ENCODE results near the gene MCF2L2.

MCF2L2 gene

GRCh38 chr3:183293966-183294365, 134.5 kb downstream of the MCF2L2 start:
- DNase-seq (ENCODE audit: low read depth in 2 of 2) = no peak

GRCh38 chr3:183291497-183292031, 136.9 kb downstream of the MCF2L2 start:
- no peak for DNase-seq (ENCODE audit: low read depth in 2 of 2)

DNA sequence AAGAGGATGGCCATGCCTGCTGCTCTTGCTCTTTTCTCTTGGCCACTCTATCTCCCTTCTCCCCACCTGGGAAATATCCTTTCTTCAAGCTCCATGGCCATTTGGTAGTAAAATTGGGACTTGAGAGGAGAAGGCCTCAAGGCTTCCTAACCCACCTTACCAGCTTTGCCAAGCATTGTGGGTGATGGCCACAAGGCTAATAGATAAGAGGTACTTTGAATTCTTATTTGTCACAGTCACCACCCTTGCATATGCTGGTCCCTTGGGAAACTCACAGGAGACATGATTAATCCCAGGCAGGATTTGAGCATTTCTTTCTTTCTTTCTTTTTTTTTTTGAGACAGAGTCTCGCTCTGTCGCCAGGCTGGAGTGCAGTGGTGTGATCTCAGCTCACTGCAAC, 138.2 kb downstream of the MCF2L2 start:
- DNase-seq (ENCODE audit: low read depth in 2 of 2) = no peak

DNA sequence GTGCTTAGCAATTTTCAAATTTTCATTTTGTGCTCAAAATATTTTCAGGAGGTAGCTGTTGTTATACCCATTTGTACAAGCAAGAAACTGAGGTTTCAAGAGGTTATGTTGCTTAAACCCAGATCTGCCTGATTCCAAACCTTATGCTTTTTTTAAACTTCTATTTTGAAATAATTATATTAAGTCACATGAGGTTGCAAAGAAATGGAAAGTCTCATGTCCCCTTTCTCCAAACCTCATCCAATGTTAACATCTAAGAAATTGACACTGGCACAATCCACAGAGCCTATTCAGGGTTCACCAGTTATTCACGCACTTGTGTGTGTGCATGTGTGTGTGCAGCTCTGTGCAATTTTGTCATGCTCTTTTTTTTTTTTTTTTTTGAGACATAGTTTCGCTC, 140.3 kb downstream of the MCF2L2 start:
- DNase-seq (ENCODE audit: low read depth in 2 of 2) = no peak

DNA sequence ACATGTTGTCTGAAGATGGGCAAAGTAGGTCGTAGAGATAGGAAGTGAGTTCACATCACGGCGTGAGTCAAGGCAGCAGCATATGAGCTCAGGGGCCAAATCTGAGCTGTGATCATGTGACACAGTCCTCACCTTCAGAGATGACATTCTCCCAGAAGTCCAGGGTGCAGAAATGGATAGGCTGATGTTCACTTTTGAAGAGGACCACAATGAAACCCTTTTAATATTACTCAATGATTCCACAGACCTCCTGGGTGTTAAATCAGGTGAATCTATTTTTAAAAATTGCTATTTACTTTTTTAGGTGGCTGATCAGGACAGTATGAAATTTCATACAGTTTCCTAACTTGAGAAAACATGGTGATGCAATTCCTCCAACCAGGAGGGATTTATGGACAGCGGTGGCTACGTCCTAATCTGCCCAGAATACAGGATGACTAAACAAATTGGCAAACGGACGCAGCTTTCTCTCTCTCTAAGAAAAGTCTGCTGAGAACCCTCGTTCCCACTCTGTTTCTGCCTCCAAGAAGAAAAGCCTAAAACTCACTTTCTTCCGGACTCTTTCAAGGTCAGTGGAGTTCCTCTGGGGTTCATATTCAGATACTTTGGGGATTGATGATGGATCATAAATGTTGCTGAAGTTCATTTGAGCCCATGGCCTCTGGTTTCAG, 141.0 kb downstream of the MCF2L2 start:
- DNase-seq (ENCODE audit: low read depth in 2 of 2) = no peak

DNA sequence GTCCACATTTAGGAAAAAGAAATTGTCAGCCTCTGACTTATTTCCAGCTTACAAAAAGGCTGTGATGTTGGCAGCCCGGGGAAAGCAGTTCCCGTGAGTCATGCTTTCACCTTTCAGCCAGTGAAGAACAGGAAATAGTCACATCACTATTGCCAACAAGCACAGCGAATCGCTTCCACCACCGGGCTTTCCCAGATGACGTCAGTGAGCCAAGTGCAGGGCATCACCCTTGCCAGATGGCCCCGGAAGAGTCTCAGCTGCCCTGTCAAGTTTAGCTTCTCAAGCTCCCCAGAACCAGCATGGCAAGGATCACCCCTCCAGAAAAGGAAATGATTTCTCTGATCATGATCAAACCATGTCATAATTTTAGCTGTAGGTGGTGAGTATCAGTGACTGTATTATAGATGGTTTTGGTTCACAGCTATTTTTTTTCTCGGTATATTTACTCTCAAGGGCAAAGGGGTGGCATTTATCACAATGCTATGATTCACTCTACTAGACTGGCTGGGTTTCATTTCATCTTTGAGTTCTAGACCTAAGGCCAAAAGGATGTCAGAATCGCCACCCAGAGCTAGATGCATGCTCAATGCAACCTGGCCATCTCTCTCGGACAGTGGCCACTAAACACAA, 142.5 kb downstream of the MCF2L2 start:
- peak; percentile 84 to 94 for DNase-seq (ENCODE audit: low read depth in 2 of 2)

GRCh38 chr3:183285318-183285717, 143.1 kb downstream of the MCF2L2 start:
- DNase-seq (ENCODE audit: low read depth in 2 of 2) = no peak

GRCh38 chr3:183284570-183284969, 143.8 kb downstream of the MCF2L2 start:
- no peak for DNase-seq (ENCODE audit: low read depth in 2 of 2)

DNA sequence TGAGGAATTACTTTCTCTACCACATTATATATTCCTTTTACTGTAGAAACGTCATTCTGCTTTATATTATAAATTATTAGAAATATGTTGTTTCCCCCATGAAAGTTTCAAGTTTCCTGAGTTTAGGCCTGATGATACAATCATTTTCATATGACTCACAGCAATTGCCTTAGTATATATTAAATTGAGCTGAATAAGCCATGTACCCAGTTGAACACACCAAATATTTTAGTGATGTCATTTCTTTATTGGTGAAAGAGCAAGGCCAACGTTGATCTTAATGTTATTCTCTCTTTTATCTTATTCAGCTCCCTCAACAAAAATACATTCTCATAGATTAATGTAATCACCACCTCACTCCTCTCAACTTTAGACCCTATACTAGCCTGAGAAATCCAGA, 144.5 kb downstream of the MCF2L2 start:
- no peak for DNase-seq (ENCODE audit: low read depth in 2 of 2)

- no peak for DNase-seq (ENCODE audit: low read depth in 2 of 2)
Measured at GRCh38 chr3:183281126-183281797, 147.2 kb downstream of the MCF2L2 start.

DNA sequence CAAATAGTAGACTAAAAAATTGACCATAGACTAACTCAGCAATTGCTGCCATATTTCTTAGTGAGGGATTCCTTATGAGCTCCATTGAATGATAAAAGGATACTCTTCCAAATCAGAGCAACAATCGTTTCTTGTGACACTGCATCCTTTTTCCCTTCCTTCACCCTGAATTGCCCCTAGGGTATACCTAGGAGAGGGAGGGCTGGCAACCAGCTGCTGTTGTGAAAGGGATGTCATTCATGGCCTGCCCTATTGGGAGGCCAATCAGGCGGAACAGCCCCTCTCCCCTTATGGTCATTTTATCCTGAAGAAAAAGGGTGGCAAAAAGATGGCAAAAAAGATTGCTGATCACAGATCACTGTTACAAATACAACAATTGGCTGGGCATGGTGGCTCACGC, 149.0 kb downstream of the MCF2L2 start:
- no peak for DNase-seq (ENCODE audit: low read depth in 2 of 2)

- DNase-seq (ENCODE audit: low read depth in 2 of 2) = no peak
Measured at GRCh38 chr3:183278479-183279088, 149.8 kb downstream of the MCF2L2 start.

DNA sequence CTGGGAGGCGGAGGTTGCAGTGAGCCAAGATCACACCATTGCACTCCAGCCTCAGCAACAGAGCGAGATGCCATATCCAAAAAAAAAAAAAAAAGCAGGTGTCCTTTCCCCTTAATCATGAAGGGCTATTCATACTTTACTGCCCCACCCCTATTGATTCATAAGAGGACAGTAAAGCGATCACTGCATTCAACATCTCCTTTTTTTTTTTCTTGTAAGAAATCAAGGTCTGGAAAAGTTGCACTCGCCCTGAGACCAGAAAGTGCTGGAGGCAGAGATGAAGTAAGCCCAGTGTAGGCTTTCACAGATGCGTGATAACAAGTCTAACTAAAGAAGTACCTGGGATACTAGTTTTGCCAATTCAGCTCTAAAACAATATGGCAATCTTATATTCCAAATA, 151.2 kb downstream of the MCF2L2 start:
- DNase-seq (ENCODE audit: low read depth in 2 of 2) = no peak

- no peak for DNase-seq (ENCODE audit: low read depth in 2 of 2)
Measured at GRCh38 chr3:183275937-183276336, 152.5 kb downstream of the MCF2L2 start.

GRCh38 chr3:183275418-183275817, 153.0 kb downstream of the MCF2L2 start:
- no peak for DNase-seq (ENCODE audit: low read depth in 2 of 2)

DNA sequence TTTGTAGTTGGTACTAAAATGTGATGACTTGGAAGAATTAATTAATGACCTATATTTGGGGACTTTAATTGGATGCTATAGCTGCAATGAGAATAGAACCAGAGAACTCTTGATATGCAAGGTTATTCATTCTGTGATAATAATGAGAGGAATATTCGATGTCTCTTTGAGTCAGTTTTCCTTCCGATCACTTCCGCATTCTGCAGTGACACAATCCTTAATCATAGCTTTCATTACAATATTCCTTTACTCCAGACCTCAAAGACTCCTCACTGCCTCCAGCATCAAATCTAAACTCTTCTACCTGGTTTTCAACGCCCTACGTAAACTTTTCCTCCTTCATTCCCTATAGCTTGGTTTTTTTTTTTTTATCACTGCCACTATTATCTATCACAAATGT, 153.8 kb downstream of the MCF2L2 start:
- DNase-seq (ENCODE audit: low read depth in 2 of 2) = no peak

GRCh38 chr3:183272791-183273190, 155.6 kb downstream of the MCF2L2 start:
- no peak for DNase-seq (ENCODE audit: low read depth in 2 of 2)

GRCh38 chr3:183272142-183272541, 156.3 kb downstream of the MCF2L2 start:
- no peak for DNase-seq (ENCODE audit: low read depth in 2 of 2)

DNA sequence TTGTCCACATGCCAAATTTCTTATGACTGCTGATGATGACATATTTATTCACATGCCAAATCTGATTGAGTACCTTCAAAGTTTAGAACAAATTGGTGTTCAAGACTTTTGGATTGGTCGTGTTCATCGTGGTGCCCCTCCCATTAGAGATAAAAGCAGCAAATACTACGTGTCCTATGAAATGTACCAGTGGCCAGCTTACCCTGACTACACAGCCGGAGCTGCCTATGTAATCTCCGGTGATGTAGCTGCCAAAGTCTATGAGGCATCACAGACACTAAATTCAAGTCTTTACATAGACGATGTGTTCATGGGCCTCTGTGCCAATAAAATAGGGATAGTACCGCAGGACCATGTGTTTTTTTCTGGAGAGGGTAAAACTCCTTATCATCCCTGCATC, 158.1 kb downstream of the MCF2L2 start:
- DNase-seq (ENCODE audit: low read depth in 2 of 2) = no peak

DNA sequence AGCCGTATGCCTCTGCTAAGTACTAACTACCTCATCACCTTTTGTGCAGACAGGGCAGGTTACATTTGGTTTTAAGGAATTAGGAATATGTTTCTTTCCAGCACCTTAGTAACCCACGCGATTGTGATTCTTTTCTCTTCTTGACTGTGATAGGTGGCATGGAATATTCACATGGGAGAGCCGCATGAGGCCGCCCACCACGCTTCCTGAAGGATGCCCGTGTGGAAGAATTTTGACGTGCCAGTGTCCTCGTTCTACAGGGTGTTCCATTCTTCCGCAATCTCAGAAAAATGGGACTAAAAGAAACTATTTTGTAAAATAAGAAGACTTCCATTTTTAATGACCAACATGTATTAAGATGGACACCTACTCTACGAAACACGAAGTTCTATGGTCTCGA, 159.1 kb downstream of the MCF2L2 start:
- DNase-seq (ENCODE audit: low read depth in 2 of 2) = no peak

- no peak for DNase-seq (ENCODE audit: low read depth in 2 of 2)
Measured at GRCh38 chr3:183268366-183268765, 160.1 kb downstream of the MCF2L2 start.

GRCh38 chr3:183267140-183267539, 161.3 kb downstream of the MCF2L2 start:
- DNase-seq (ENCODE audit: low read depth in 2 of 2) = no peak

GRCh38 chr3:183266454-183266853, 162.0 kb downstream of the MCF2L2 start:
- DNase-seq (ENCODE audit: low read depth in 2 of 2) = no peak

Data from stimulated activated CD4-positive, alpha-beta T cell treated with anti-CD3 and anti-CD28 coated beads, Interleukin-4, amount 100 ng/mL, for 48 hours (primary cell).